Left kidney (tissue), 8 donors: ENCODE measurements around the gene SPAG4. TPM values are rescaled to one million over a fixed set of nuclear protein-coding genes. Genes with fewer than 3 reads are reported as not detected.

Experiments
- DNase-seq: peaks from one replicate; pipeline ENCODE4 v3.0.0-alpha.2; 2013
- long read RNA-seq, 8 donors: transcript quantifications; one replicate each; lab custom pipeline, GENCODE V29; 2026
- polyA plus RNA-seq: library from polyadenylated mRNA; unstranded; fragments of 120-200 nt; gene quantifications from one replicate; pipeline ENCODE4 v1.2.1, GENCODE V29; 2013; ENCODE audit not compliant: insufficient read length

Gene SPAG4, protein sequence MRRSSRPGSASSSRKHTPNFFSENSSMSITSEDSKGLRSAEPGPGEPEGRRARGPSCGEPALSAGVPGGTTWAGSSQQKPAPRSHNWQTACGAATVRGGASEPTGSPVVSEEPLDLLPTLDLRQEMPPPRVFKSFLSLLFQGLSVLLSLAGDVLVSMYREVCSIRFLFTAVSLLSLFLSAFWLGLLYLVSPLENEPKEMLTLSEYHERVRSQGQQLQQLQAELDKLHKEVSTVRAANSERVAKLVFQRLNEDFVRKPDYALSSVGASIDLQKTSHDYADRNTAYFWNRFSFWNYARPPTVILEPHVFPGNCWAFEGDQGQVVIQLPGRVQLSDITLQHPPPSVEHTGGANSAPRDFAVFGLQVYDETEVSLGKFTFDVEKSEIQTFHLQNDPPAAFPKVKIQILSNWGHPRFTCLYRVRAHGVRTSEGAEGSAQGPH
- 4.8 TPM for polyA plus RNA-seq
- long read RNA-seq, donor 1: 0 reads
- long read RNA-seq, donor 2: 0 reads
- long read RNA-seq, donor 3: 0 reads
- long read RNA-seq, donor 4: 0 reads
- long read RNA-seq, donor 5: 0 reads
- long read RNA-seq, donor 6: 0 reads
- long read RNA-seq, donor 7: 0 reads
- long read RNA-seq, donor 8: 0 reads

- DNase-seq: peak; percentile 97
Measured at GRCh38 chr20:35615667-35616464, at the start of gene SPAG4. Gene SPAG4 (plus strand): TSS chr20:35615829. CDS start chr20:35616004, 175 bp downstream.

DNA sequence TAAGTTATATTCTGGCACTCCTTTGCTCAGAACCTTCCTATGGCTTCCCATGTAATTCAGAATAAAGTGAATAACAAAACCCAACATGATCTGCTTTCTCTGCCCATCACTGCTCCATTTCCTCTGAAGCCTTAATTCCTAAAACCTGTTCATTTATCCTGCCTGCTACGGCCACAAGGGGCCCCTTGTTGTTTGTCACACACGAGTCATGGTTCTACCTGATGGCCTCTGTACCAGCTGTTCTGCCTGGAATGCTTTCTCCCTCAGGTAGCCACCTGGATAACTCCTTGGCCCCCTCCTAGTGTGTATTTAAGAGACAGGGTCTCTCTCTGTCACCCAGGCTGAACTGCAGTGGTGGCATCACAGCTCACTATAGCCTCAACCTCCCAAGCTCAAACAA lies 47.0 kb upstream of the SPAG4 start:
- DNase-seq: peak; percentile 18

- no peak for DNase-seq
Measured at GRCh38 chr20:35571555-35571954, 44.1 kb upstream of the SPAG4 start.

DNA sequence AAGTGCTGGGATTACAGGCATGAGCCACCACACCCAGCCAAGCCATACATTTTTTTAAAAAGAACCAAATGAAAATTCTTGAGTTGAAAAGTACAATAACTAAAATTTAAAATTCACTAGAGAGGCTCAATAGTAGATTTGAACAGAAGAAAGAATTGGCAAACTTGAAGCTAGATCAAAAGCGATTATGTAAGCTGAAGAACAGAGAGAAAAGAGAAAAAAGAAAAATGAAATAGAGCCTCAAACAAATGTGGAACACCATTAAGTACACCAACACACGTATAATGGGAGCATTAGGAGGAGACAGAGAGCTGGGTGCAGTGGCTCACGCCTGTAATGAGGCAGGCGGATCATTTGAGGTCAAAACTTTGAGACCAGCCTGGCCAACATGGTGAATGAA lies 42.8 kb upstream of the SPAG4 start:
- DNase-seq: no peak

DNA sequence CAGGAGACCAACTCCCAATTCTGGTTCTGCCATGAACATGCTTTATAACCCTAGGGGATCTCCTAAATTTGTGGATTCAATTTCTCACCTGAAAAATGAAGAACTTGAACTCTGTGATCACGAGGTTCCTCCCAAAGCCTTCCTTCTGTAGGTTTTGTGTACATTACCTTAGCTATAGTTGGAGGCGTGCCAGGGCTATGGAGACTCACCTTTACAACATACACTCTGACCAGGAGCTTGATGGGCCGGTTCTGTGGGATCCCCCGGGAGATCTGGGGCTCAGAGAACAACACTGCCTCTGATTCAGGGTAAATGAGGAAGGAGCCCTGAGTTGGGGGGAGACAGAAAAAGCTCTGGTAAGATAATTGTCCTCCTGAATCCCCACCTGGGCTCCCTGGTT lies 39.7 kb upstream of the SPAG4 start:
- DNase-seq: no peak

DNA sequence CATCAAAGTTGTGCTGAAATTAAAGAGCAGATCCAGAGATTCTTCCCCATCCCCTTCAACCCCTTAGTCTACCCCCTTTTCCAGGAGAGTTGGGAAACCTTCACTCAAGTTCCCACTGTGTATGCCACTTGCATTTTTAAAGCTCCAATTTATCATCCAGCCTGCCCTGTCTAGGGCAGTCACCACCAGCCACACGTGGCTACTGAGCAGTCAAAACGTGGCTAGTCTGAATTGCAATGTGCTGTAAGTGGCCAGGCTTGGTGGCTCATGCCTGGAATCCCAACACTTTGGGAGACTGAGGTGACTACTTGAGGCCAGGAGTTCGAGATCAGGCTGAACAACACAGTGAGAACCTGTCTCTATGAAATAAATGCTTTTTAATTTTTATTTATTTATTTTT lies 38.8 kb upstream of the SPAG4 start:
- no peak for DNase-seq

- DNase-seq: no peak
Measured at GRCh38 chr20:35578469-35578868, 37.2 kb upstream of the SPAG4 start.

- DNase-seq: no peak
Measured at GRCh38 chr20:35579196-35579595, 36.4 kb upstream of the SPAG4 start.

- DNase-seq: no peak
Measured at GRCh38 chr20:35582131-35582530, 33.5 kb upstream of the SPAG4 start.

DNA sequence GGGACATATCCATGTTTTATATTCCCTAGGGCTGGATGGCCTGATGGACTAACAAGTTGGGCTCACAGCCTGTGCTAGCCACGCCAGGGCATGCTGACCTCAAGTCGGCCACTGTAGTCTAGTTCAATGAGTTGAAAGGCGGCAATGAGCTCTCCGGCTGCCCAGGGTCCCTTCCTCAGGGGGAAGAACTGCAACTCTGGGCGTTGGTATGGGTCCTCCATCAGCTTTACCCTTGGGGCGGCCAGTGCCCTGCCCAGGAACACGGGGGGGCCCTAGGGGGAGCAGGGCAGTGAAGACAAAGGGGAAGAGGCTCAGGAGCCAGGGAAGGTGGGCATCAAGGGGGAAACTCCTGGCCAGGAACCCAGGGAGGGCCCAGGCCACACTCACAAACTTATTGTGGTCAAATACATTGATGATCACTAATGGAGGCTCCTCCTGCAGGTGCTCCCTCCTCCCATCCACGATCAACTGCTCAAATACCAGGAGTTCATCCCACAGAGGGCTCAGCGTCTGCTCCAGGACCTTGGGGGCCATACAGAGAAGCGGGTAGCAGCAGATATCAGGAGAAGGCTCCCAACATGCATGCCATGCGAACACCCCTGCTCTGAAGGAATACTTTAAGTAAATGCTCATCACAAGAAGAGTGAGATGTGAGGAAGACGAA lies 32.8 kb upstream of the SPAG4 start:
- DNase-seq: no peak

- no peak for DNase-seq
Measured at GRCh38 chr20:35583636-35584560, 31.7 kb upstream of the SPAG4 start.

GRCh38 chr20:35586751-35587425 lies 28.7 kb upstream of the SPAG4 start:
- no peak for DNase-seq

DNA sequence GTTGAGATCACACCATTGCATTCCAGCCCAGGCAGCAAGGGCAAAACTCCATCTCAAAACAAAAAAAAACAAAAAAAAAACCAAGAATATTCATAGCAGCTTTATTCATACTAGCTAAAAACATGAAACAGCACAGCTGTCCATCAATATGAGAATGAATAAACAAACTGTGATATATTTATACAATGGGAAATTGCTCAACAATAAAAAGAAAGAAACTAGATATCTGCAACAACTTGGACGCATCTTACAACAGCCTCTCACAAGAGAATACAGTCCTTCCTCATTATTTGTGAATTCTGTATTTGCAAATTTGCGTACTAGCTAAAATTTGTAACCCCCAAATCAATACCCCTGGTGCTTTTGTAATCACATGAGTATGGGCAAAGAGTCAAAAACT lies 28.2 kb upstream of the SPAG4 start:
- DNase-seq: no peak

DNA sequence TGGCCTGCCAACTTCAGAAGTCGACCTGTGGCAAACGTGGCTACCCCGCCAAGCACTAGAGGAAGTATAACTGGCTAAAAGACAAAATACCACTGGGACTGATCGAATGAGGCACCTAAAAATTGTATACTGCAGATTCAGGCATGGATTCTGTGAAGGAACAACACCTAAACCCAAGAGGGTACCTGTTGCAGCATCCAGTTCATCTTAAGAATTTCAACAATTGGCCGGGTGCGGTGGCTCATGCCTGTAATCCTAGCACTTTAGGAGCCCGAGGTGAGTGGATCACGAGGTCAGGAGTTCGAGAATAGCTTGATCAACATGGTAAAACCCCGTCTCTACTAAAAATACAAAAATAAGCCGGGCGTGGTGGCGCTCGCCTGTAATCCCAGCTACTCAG lies 27.2 kb upstream of the SPAG4 start:
- DNase-seq: no peak

DNA sequence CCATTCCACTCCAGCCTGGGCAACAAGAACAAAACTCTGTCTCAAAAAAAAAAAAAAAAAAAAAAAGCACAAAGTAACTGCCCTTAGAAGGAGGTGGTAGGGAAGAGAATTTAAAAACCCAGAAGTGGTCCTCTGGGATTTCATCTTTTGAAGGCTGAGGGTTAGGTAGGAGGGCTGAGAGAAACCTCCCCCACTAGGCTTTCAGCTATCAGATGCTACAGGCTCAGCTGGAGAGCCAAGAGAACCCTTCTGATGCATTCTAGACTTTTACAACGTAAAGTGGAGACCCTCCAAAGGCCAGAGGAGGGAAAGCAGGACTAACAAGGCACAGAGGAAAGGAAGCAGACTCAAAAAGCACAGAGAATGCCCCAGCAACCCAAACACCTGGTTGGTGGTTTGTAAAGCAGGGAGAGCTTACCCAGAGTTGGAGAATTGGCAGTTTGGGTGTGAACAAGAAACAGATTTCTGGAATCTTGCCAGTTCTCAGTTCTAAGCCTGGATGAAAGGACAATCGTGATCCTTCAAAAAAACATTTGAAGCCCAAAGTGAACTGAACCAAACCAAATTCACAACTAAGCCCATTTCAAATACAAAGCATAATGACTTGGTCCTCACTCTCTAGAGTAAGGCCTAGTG lies 23.2 kb upstream of the SPAG4 start:
- DNase-seq: no peak

DNA sequence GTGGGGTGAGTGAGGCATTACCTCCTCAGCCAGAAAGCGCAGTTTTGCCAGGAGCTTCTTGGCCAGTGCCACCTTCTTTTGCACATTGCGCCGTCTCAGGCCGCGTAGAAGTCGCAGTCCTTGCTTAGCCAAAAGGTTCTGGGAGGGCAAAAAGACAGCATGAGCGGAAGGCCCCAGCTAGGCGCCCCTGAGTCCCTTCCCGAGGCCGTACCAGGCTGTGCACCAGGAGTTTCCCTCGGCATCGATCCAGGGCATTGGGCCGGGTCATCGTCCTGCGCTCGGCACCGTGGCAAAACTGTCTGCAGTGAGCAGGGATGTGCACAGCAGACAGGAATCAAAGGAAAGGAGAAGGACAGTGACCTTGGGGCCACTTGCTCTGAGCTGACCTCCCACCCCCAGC lies 20.2 kb upstream of the SPAG4 start:
- no peak for DNase-seq

DNA sequence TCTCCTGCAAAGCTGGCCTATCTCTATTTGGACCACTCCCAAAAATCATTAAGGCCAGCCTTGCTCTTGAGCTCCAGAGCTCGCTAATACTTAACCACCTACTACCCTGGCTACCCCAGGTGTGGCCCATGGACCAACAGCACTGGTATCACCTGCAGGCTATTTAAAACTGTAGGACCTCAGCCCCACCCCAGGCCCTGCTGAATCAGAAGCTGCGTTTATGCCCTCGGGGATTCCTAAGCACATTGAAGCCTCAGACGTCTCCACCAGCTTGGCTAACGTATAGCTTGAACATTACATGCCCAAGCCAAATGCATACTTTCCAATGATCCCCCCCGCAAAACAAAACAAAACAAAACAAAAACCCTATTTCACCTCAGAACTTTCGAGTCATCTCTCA lies 19.7 kb upstream of the SPAG4 start:
- DNase-seq: no peak

DNA sequence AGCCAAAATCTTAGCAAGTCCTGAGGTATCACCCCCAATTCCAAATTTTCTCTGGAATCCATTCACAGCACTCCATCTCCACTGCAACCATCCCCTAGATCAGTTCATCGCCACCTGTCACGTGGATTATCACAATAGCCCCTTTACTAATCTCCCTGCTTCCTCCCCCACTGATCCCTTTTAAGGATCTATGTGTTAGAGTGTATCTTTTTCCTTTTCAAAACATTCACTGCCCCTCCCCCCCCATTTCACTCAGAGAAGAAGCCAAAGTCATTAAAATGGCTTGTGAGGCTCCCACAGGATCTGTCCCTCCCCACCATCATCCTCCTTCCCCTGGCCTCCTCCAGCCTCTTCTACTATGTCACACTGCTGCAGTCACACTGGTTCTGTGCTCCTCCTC lies 18.4 kb upstream of the SPAG4 start:
- no peak for DNase-seq

GRCh38 chr20:35598476-35598875 lies 17.2 kb upstream of the SPAG4 start:
- DNase-seq: no peak
